C4-2B (cell line): ENCODE data around the gene MORC3.
A peak's percentile ranks its signal among the peaks of the same experiment; 100 is the strongest.
"Not testable (repeated sequence)": the region's sequence is repeated elsewhere in the genome, so short reads cannot be mapped to it uniquely, and the experiment has no call there.

Experiments used
- H3K27ac ChIP-seq: fragments of 450-650 bp; 2 replicates; pipeline ENCODE4 v1.5.1; 2017
- ZFX ChIP-seq: fragments of 450-650 bp; IDR thresholded peaks from 2 replicates; pipeline ENCODE4 v1.6.1; 2017
- TF ChIP-seq, protein P1 (sequence below): fragments of 450-650 bp; conservative IDR thresholded peaks from 2 replicates; pipeline ENCODE4 v1.5.1; 2017; ENCODE audit warnings: mild to moderate bottlenecking

MORC3 gene

DNA sequence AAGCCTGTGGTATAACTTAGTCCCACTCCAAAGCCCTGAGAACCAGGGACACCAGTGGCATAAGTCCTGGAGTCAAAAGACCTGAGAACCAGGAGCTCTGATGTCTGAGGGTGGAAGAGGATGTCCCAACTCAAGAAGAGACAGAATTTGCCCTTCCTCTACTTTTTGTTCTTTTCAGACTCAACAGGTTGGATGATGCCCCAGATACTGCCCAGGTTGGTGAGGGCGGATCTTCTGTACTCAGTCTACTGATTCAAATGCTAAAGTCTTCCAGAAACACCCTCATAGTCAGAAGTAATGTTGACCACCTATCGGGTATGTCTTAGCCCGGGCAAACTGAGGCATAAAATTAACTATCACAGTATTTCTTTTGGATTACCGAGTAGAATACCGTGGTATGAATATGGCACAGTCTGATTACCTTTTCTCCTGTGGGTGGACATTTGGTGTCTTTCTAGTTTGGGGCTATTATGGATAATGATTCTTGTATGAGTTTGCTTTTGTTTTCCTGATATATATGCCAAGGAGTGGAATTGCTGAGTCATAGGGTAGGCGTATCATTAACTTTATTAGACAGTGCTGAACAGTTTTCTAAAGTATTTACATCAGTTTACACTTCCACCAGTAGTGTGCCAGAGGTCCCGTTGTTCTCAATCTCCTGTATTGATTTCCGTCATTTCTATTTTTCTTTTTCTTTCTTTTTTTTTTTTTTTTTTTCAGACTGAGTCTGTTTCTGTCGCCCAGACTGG is 62.0 kb downstream of the MORC3 start:
- no peak overlapping the region; the same call in 1 of the 2 replicates for H3K27ac ChIP-seq
- TF ChIP-seq, protein P1, sequence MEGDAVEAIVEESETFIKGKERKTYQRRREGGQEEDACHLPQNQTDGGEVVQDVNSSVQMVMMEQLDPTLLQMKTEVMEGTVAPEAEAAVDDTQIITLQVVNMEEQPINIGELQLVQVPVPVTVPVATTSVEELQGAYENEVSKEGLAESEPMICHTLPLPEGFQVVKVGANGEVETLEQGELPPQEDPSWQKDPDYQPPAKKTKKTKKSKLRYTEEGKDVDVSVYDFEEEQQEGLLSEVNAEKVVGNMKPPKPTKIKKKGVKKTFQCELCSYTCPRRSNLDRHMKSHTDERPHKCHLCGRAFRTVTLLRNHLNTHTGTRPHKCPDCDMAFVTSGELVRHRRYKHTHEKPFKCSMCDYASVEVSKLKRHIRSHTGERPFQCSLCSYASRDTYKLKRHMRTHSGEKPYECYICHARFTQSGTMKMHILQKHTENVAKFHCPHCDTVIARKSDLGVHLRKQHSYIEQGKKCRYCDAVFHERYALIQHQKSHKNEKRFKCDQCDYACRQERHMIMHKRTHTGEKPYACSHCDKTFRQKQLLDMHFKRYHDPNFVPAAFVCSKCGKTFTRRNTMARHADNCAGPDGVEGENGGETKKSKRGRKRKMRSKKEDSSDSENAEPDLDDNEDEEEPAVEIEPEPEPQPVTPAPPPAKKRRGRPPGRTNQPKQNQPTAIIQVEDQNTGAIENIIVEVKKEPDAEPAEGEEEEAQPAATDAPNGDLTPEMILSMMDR: no peak
- TF ChIP-seq ZFX: no peak

DNA sequence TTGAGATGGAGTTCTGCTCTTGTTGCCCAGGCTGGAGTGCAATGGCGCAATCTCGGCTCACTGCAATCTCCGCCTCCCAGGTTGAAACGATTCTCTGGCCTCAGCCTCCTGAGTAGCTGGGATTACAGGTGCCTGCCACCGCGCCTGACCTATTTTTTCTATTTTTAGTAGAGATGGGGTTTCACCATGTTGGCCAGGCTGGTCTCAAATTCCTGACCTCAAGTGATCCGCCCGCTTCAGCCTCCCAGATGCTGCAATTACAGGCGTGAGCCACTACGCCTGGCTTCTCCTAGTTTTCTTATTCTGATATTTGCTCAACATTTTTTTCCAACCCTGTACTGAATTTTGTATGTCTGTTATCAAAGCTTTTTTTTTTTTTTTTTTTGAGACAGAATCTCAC is 62.7 kb downstream of the MORC3 start:
- not testable (repeated sequence) for H3K27ac ChIP-seq

DNA sequence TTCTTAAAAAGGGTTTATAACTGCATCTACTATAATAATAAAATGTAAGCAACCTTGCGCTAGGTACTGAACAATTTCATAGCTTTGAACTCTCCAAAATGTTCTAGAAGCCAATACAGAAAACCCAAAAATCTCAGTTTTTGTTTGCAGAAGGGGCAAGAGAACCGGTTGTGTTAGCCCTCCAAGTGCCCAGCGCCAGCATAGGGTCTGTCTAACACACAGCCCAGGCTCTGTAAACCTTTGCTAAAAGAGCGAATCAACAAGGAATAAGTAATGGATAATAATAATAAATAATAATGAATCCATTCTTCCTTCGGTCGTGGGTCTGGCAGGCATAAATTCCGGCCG is 64.9 kb downstream of the MORC3 start:
- no peak for TF ChIP-seq ZFX
- TF ChIP-seq, protein P1: no peak
- no peak overlapping the region; the same call in 1 of the 2 replicates for H3K27ac ChIP-seq

DNA sequence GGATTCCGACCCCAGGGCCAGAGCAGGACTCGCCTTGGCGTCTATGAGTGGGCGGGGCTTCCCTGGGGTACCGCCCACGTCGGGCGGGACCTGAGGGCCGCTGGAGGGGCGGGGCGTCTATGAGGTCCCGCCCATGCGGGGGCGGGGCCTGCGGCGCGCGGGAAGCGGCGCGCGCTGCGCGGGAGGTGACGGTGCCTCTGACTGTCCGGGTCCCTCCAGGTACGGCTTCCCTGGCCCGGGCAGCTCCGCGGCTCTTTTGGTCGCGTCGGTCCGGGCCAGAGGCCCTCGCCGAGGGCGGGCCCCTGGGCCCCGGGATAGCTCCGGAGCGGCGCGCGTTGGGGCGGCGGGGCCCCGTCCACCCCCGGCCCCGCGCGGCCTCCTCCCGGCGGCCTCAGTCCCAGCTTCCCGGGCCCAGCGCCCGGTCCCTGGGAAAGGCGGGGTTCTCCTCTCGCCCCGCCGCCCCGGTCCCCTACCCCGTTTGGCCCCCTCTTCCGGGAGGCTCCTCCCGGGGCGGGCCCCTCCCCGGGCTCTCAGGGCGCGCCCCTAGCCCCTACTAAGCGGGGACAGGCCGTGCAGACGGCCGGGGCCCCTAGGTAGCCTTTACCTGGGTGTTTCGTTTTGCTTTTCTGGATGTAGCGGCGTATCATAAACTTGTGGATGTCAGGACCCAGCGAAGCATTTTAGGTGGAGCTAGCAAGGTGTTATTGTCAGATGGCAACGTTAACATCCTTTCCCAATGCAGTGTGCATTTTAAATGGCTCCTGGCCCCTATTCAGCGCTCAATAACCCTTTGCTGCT is 65.4 kb downstream of the MORC3 start, which contains the start of gene CHAF1B:
Gene CHAF1B (plus strand): TSS at position 160 of the 798 bp plus-strand sequence. CDS start 745 bp downstream, outside the sequence.
- TF ChIP-seq ZFX: peak; percentile 80; the same call in 1 of the 2 replicates
- TF ChIP-seq, protein P1: no peak
- H3K27ac ChIP-seq: peak within 1 kb of the TSS; percentile 74

DNA sequence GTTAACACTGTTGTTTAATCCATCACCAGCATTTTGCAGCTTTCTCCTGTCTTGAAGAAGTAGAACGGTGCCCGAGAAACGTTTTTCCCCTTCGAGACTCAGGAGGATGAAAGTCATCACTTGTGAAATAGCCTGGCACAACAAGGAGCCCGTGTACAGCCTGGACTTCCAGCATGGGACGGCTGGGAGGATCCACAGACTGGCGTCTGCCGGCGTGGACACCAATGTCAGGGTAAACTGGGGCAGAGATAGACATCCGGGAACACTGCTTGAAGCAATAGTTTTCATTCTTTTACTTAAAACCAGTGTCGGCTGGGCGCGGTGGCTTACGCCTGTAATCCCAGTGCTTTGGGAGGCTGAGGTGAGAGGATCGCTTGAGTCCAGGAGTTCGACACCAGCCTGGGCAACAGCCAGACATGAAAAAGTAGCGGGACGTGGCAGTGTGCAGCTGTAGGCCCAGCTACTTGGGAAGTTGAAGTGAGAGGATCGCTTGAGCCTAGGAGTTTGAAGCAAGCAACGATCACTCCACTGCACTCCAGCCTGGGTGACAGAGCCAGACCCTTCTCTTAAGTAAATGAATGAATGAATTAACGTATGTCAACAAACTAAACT is 66.1 kb downstream of the MORC3 start:
- TF ChIP-seq, protein P1: no peak
- TF ChIP-seq ZFX: no peak
- peak overlapping the region; percentile 74 for H3K27ac ChIP-seq

DNA sequence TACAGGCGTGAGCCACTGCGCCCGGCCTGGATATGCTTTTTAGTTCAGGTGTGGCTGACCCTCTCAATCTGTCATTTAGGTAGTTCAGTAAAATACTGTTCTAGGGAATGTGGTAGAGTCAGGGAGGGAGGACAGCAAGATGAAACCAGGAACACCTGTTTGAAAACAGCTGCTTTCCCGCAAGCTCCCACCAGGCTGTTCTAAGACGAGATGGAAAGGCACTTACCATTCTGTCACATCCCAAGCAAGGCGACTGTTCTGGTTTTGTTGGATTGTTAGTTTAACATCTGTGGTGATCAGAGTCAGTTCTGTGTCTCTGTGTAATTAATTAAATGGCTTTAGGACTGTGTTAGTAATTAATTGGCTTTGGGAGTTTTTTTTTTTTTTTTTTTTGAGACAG is 68.1 kb downstream of the MORC3 start:
- TF ChIP-seq, protein P1: no peak
- TF ChIP-seq ZFX: no peak
- H3K27ac ChIP-seq: no peak overlapping the region

DNA sequence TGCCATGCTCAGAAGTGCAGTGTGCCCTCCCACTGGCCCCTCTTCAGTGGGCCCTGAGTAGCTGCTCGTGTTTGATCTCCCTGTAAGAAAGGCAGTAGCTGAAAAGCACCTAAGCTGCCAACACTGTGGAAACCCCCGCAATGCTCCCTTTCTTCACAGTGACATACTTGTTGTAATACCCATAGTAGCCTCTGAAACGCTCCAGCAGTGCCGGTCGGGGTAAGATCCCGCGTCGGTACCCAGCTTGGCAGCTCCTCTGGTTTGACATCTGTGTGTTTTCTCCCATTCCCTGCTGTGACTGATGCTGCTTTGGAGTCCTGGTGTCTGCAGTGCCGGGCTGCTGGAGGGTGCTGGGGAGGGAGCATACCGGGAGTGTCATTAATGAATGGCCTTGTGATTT is 68.8 kb downstream of the MORC3 start:
- TF ChIP-seq ZFX: no peak
- TF ChIP-seq, protein P1: no peak
- no peak overlapping the region for H3K27ac ChIP-seq

DNA sequence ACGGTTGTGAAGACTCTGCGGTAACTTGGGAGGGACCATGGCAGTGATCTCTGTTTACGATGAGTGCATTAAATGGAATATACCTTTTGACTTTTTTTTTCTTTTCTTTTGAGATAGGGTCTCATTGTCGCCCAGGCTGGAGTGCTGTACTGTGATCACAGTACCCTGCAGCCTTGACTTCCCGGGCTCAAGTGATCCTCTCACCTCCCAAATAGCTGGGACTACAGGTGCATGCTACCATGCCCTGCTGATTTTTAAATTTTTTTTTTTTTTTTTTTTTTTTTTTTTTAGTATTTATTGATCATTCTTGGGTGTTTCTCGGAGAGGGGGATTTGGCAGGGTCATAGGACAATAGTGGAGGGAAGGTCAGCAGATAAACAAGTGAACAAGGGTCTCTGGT is 71.7 kb downstream of the MORC3 start:
- not testable (repeated sequence) for H3K27ac ChIP-seq
